ENCODE results near the gene LHX3.

GRCh38 chr9:136251264-136252115 lies 46.6 kb upstream of the LHX3 start:
- no peak for TF ChIP-seq ZSCAN5A (tag by site-specific recombination; IDR thresholded peaks at IDR 0.05)
- TF ChIP-seq ZNF704 (tag by site-specific recombination; IDR thresholded peaks at IDR 0.05) = no peak
- no peak for TF ChIP-seq ZNF621 (tag by site-specific recombination; IDR thresholded peaks at IDR 0.05)
- TF ChIP-seq CTCF (tag by site-specific recombination; IDR thresholded peaks at IDR 0.05) = no peak
- TF ChIP-seq KLF8 (tag by site-specific recombination; IDR thresholded peaks at IDR 0.05) = no peak
- no peak for TF ChIP-seq MYNN (tag by site-specific recombination; IDR thresholded peaks at IDR 0.05; ENCODE audit: borderline replicate concordance)
- TF ChIP-seq ZNF302 (tag by site-specific recombination; IDR thresholded peaks at IDR 0.05; ENCODE audit: low read depth) = no peak
- TF ChIP-seq ZNF580 (tag by site-specific recombination; IDR thresholded peaks at IDR 0.05) = no peak
- TF ChIP-seq TCF7L2 (IDR thresholded peaks at IDR 0.05; ENCODE audit: borderline replicate concordance, low read depth, low read length) = no peak
- no peak for TF ChIP-seq HOXA7 (CRISPR knock-in tag; IDR thresholded peaks at IDR 0.05; ENCODE audit: borderline replicate concordance)
- no peak for TF ChIP-seq KLF9 (tag by site-specific recombination; IDR thresholded peaks at IDR 0.05; ENCODE audit: low read depth)
- TF ChIP-seq ZBTB49 (tag by site-specific recombination; IDR thresholded peaks at IDR 0.05; ENCODE audit: low read depth) = no peak
